Right atrium auricular region (tissue), 2 donors: Measurements from ENCODE around the gene KIF18A. TPM values are rescaled to one million over a fixed set of nuclear protein-coding genes. Genes with fewer than 3 reads are reported as not detected.

Experiments used
- DNase-seq: peaks from one replicate; pipeline ENCODE4 v3.0.0-alpha.2; 2019; ENCODE audit warnings: low spot score
- H3K27ac ChIP-seq, 2 donors: fragments of 200-600 bp; sonication (generic); 1 replicate in 1 of 2; 2 replicates in 1 of 2; pipeline ENCODE4 v1.5.1; 2016 to 2019
- H3K27me3 ChIP-seq, 2 donors: fragments of 200-600 bp; sonication (generic); one replicate each; pipeline versions ENCODE4 v1.5.1 to v1.6.0; 2017 to 2019
- H3K36me3 ChIP-seq: fragments of 200-600 bp; sonication (generic); one replicate; pipeline ENCODE4 v1.5.1; 2016
- H3K4me1 ChIP-seq, 2 donors: fragments of 200-600 bp; sonication (generic); one replicate each; pipeline versions ENCODE4 v1.5.1 to v1.6.0; 2017 to 2019
- H3K4me3 ChIP-seq, 2 donors: fragments of 200-600 bp; sonication (generic); 1 replicate in 1 of 2; 2 replicates in 1 of 2; pipeline ENCODE4 v1.5.1; 2017 to 2019; ENCODE audit warnings: mild to moderate bottlenecking in 1 of 2, moderate library complexity in 1 of 2
- H3K9me3 ChIP-seq, 2 donors: fragments of 200-600 bp; sonication (generic); one replicate each; pipeline ENCODE4 v1.5.1; 2019
- total RNA-seq, 2 donors: library from RNA; depleted of rRNA; stranded (reverse); fragments of >200 nt; gene quantifications; one replicate each; pipeline ENCODE4 v1.1.0, GENCODE V29; 2016
- TF ChIP-seq, protein P1 (sequence below), 2 donors: fragments of 200-600 bp; sonication (generic); IDR thresholded peaks; one replicate each; pipeline ENCODE4 v1.5.1; 2019; ENCODE audit warnings: antibody characterized with exemption in 2 of 2

The KIF18A gene
- under 1 TPM; 0.43 to 0.52 TPM for total RNA-seq

DNA sequence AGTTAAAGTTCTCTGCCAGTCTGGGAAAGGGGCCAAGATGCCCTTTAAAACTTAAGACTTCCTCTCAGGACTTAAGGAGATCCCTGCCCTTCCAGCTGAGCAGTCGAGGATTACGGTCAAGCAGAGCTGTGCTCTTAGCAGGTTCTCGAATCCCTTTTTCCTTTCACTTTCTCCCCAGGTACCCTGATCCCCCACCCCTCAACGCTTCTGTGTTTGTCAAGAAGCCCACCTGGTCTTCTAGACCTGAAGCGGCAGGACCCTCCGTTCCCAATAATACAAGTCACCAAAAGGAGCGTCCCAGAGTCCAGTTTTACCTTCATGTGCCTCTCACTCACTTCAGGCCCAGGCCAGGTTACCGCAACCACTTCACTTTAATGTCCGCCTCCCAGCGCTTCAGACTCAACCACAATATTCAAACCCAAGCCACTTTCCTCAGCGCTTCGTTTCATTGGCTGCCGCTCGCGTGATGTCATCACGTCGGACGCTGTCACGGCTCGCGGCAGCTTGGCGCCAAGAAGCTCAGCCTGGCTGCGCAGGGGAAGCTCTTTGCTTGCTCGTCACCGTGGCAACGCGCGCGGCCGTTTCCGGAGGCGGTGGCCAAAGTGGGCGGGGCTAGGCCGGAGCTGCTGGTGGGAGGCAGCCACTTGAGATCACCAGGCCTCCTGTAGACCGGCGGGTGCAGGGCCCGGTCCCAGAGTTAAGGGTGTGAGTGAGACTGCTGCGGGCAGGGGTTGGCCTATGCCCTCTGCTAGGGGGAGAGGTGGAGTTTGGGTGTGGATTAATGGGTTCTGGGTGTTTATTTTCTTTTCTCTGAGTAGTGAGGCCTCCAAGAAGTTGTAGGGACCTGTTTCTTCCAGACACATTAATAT, at the start of gene KIF18A, which contains the start of gene METTL15:
TSS of gene KIF18A (minus strand) at position 407 of the 869 bp plus-strand sequence. CDS start 10,209 bp downstream, outside the sequence.
TSS of gene METTL15 (plus strand) at position 639 of the 869 bp plus-strand sequence. CDS start 4,947 bp downstream, outside the sequence.
- Histone ChIP-seq H3K9me3 (no peaks in the 10 kb centered on the region), H3K27me3 (no peaks in the 10 kb centered on the region), H3K27ac (peak within 1 kb of the TSS; percentile 71 to 83), H3K4me3 (peak within 1 kb of the TSS; percentile 46 to 61), H3K36me3 (no peaks in the 10 kb centered on the region), H3K4me1 (peaks cover 0 to 30% of the 10 kb centered on the region in 2 donors)
- TF ChIP-seq, protein P1, sequence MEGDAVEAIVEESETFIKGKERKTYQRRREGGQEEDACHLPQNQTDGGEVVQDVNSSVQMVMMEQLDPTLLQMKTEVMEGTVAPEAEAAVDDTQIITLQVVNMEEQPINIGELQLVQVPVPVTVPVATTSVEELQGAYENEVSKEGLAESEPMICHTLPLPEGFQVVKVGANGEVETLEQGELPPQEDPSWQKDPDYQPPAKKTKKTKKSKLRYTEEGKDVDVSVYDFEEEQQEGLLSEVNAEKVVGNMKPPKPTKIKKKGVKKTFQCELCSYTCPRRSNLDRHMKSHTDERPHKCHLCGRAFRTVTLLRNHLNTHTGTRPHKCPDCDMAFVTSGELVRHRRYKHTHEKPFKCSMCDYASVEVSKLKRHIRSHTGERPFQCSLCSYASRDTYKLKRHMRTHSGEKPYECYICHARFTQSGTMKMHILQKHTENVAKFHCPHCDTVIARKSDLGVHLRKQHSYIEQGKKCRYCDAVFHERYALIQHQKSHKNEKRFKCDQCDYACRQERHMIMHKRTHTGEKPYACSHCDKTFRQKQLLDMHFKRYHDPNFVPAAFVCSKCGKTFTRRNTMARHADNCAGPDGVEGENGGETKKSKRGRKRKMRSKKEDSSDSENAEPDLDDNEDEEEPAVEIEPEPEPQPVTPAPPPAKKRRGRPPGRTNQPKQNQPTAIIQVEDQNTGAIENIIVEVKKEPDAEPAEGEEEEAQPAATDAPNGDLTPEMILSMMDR (IDR thresholded peaks at IDR 0.05): no peak
- peak; percentile 100 for DNase-seq

DNA sequence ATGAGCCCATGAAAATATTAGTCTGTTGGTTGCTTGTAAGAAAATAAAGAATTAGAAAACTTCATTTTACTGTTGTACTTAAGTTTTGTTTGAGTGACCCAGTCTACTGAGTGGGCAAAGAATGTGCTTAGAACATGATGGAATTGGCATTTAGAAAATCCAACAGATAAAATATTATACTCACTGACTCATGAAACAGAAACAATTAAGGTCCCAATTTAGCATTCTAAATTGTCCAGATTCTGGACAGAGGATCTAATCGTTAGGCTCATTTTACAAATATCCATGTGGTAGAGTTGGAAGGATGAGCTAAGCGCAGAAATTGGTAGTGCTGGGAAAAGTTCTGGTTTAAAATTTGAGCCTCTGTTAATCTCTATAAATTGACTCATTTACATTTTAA, 45.6 kb upstream of the KIF18A start:
- no peak overlapping the region for H3K27ac ChIP-seq
- H3K4me1 ChIP-seq: no peaks in the 10 kb centered on the region
- TF ChIP-seq, protein P1 (IDR thresholded peaks at IDR 0.05): no peak
- no peaks in the 10 kb centered on the region for H3K27me3 ChIP-seq
- H3K4me3 ChIP-seq: no peak overlapping the region
- no peaks in the 10 kb centered on the region for H3K36me3 ChIP-seq
- no peaks in the 10 kb centered on the region for H3K9me3 ChIP-seq
- no peak for DNase-seq

DNA sequence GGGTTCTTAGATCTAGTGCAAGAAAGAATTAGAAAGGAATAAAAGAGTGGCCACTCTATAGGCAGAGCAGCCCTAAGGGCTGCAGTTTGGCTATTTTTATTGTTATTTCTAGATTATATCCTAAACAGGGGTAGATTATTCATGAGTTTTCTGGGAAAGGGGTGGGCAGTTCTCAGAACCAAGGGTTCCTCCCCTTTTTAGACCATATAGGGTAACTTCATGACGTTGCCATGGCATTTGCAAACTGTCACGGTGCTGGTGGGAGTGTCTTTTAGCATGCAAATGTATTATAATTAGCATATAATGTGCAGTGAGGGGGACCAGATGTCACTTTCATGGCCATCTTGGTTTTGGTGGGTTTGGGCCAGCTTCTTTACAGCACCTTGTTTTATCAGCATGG, 44.8 kb upstream of the KIF18A start:
- H3K4me3 ChIP-seq: no peak overlapping the region
- no peaks in the 10 kb centered on the region for H3K9me3 ChIP-seq
- no peaks in the 10 kb centered on the region for H3K27me3 ChIP-seq
- H3K27ac ChIP-seq: no peak overlapping the region
- TF ChIP-seq, protein P1 (IDR thresholded peaks at IDR 0.05): no peak
- H3K36me3 ChIP-seq: no peaks in the 10 kb centered on the region
- no peaks in the 10 kb centered on the region for H3K4me1 ChIP-seq
- no peak for DNase-seq

DNA sequence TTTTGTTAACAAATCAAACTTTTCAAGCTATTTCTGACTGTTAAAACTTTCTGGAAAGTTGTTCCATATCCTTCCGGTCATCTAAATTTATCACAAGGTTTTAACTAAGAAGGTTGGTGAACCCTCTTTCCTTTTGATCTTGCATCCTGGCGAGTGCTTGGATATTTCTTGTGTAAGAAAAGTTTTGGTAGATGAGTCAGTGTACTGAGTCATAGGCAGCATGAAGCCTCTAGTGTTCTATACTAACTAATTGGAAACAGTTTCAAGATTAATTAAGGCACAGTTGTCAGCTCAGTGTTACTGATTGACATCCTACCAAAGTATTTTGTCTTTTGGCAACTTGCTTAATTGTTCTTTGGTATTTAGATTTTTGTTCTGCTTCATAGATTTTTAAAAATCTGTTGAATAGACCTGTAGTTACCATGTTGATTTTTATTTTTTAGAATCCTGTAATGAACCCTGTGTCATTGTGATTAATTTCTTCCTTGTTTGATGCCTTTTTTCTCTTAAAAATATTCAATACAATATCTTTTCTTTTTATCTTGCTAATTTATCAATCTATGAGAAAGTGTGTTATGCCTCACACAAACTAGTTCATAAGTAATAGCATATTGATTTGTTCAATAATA, 38.3 kb upstream of the KIF18A start:
- no peaks in the 10 kb centered on the region for H3K4me1 ChIP-seq
- DNase-seq: no peak
- no peak overlapping the region for H3K27ac ChIP-seq
- no peaks in the 10 kb centered on the region for H3K27me3 ChIP-seq
- no peak overlapping the region for H3K4me3 ChIP-seq
- no peaks in the 10 kb centered on the region for H3K36me3 ChIP-seq
- TF ChIP-seq, protein P1 (IDR thresholded peaks at IDR 0.05): no peak
- H3K9me3 ChIP-seq: no peaks in the 10 kb centered on the region

DNA sequence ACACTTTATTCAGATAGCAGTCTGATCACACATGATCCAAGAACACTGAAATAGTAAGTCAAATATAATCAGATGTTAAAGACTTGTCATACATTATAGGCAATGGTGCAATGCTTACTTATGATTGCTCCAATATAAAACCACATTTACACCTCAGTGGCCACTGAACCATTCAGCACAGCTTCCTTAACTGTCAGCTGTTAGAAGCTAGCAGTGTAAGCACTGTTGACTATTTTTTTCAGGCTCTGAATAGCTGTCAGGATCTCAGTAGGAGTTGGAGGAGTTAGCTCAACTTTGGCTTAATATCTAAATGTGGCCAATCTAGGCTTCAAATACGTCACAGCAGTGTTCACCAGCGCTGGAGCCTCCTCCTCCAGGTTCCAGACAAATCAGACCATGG, 36.9 kb upstream of the KIF18A start:
- H3K4me1 ChIP-seq: no peaks in the 10 kb centered on the region
- DNase-seq: no peak
- H3K27ac ChIP-seq: no peak overlapping the region
- TF ChIP-seq, protein P1 (IDR thresholded peaks at IDR 0.05): no peak
- H3K36me3 ChIP-seq: no peaks in the 10 kb centered on the region
- no peak overlapping the region for H3K4me3 ChIP-seq
- H3K27me3 ChIP-seq: no peaks in the 10 kb centered on the region
- peaks cover 0 to 14% of the 10 kb centered on the region in 2 donors for H3K9me3 ChIP-seq
